HG03558 (cell line): ENCODE results near the gene TMEM255B.
"Not testable (repeated sequence)": the region's sequence is repeated elsewhere in the genome, so short reads cannot be mapped to it uniquely, and the experiment has no call there.

Source experiments
- ATAC-seq: cut with Tn5 transposase; IDR thresholded peaks from one replicate; pipeline ENCODE4 v1.9.1; 2021; ENCODE audit warnings: moderate number of reproducible peaks; ENCODE audit not compliant: unreplicated experiment; ENCODE audit errors: extremely low read depth

The TMEM255B gene

DNA sequence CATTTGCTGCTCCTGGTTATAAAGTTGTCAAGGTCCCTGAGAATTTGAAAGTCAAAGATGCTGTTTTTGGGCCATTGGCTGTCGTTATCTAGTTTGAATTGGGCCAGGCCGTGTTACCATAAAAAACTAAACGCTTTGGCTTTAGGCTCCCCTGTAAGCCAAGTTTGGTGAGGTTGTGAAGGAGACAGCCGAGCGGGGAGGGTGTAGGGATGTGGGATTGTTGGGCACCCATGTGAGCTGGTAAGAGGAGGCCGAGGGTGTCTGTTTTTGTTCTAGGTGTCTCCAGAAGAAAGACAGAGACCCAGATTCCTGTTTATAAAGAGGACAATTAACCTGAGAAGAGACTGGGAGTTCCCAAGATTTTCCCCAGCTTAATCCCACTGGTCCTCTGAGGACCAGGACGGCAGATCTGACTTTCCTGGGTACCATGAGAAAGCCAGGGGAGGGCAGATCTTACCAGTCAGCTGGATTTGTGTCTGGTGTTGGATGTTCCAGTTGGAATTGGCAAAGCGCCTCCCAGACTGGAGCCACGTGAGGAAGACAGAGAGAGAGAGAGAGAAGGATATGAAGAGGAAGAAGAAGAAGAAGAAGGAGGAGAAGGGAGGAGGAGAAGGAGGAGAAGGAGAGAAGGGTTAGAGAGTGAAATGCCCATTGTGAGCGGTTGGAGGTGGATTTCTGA lies 25.1 kb downstream of the TMEM255B start:
- ATAC-seq = no peak

DNA sequence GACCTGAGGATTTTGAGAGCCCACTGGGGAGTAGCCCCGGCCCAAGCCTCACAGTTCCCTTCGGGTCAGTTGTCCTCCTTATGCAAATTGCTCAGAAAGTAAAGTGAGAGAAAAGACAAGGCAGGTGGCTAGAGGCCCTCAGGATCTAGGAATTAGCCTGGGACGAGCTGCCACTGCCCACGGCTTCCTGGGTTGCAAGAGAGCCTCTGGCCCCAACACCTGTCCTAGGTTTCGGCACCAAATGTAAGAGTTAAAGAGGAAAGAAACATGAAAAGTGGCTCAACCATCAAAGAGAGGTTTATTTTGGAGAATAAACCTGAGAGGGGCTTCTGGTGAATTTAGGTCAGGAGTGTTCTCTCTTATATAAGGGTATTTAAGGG lies 25.6 kb downstream of the TMEM255B start:
- ATAC-seq = no peak

GRCh38 chr13:113785051-113786010 lies 26.3 kb downstream of the TMEM255B start:
- no peak for ATAC-seq

- no peak for ATAC-seq
These were observed 27.3 kb downstream of the TMEM255B start for GRCh38 chr13:113786262-113786841.

GRCh38 chr13:113787694-113788093 lies 28.7 kb downstream of the TMEM255B start:
- ATAC-seq = no peak

DNA sequence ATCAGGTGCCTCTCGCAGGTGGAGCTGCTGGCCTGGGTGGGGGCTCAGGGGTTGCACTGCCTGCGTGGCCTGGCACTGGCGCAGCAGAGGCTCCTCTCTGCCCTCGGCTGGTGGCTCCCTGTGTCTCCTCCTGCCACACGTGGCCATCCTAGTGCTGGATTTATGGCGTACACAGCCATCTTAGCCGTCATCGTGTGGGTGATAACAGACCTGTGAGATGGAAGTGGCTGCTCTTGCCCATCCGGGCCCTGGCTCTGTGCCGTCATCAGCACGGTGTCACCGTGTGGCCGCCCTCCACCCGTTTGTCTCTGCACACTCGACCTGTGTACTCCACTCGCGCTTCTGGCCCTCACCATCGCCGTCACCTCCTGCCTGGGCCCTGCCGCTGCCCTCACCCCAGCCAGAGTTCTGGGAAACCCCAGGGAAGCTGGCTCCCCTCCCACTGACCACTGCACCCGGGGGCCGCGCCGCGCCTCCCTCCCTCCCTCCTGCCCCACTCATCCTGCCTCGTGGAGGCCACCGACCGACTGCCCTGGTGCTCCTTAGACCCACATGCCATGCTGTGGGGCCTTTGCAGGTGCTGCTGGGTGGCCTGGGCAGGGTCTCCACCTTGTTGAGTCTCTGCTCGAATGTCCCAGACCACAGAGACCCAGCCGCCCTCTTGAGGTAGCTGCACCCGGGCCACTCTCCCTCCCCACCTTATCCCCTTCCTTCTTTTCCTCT lies 29.5 kb downstream of the TMEM255B start:
- no peak for ATAC-seq

GRCh38 chr13:113789167-113789566 lies 30.1 kb downstream of the TMEM255B start:
- ATAC-seq = no peak

- ATAC-seq = not testable (repeated sequence)
These were observed 30.9 kb downstream of the TMEM255B start for GRCh38 chr13:113789931-113790330.

- no peak for ATAC-seq
These were observed 32.2 kb downstream of the TMEM255B start for GRCh38 chr13:113791226-113791625.

DNA sequence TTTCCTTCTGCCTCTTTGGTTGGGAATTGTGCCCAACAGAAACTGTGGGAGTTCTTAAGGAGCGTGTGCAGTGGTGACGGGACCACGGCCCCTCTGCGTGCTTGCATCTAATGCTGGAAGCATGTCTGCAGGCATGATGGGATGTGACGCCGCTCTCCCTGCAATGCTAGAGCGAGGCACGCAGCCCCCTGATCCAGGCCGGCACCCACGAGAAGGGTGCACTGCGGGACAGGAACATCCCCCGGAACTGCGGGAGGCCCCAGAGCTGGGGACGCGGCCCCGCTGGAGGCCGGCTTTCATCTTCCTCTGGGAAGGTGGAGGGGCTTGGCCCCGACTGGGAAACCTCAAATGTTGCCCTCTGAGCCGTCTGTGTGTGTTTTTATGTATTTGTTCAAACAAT lies 32.7 kb downstream of the TMEM255B start:
- ATAC-seq = no peak

DNA sequence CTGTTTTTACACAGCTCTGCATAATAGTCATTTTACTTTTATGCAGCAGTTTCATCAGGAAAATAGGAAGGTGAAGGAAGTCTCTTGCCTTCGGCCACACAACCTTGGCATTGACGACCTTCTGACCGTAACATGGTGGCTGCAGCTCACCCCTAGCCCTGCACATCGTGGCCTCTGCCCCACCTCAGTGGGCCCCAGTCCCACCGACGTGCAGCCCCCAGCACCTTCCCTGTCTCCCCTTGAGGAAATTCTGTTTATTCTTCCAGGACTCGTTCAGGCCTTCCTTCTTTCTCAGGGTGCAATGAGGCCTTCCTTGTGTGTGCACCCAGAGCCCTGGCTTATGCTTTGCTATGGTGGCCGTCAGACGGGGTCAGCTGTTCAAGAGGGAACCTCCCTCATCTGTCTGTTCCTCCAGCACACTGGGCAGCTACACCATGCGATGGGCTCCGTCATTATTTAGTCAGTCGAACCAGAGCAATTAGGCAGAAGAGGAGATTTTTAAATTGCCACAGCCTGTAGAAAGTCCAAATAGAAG lies 33.3 kb downstream of the TMEM255B start:
- no peak for ATAC-seq

DNA sequence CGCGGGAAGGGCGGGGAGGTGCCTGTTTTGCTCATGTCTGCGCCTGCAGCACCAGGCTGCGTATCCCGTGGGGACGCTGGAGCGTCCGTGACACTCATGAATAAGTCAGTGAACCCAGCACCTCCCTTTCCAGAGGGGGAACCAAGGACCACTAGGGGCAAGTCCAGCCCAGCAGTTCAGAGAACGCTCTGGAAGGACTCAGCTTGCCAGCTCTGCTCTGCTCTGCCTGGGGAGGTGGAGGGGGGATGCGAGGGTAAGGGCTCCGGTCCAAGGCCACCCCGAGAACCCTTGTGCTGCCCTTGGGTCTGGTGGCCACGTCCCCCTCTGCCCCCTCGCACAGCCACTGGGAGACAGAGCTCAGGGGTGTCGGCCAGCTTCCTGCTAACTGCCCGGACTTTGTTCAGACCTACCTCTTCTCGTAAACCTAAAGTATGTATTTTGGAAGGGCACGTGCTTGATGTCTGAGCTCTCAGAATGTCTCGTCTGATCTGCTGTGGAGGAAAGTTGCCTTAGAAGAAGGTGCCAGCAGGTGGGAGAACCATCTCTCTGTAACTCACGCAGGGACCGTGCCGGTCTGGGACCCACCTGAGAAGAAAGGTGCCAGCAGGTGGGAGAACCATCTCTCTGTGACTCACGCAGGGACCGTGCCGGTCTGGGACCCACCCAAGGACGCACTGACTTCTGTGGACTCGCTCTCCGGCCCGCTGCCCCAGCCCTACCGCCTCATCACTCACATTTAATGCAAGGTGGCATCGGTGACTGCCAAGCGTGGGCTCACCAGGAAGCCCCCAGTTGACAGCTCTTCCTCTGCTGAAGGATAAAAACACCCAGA lies 34.1 kb downstream of the TMEM255B start:
- ATAC-seq = no peak

- no peak for ATAC-seq
These were observed 34.7 kb downstream of the TMEM255B start for GRCh38 chr13:113793718-113794085.

- ATAC-seq = no peak
These were observed 35.1 kb downstream of the TMEM255B start for GRCh38 chr13:113794086-113794485.

DNA sequence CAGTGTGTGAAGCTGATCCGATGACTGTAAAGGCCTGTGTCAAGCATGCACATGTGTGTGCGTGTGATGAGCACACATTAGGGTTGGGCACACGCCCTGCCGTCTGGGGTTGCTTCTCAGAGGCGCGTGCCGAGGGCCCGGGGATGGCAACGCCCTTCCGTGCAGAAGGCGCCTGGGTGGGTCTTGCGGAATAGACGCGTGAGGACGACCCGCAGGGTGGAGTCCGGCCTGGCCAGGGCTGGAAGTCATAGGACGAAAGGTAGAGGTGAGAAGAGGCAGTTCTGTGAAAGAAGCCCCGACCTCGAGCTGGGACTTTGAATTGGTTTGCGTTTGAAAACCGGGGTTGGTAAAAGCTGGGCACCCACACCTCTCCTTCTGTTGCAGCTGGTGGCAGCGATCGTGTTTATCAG lies 35.7 kb downstream of the TMEM255B start:
- no peak for ATAC-seq

- ATAC-seq = not testable (repeated sequence)
These were observed 36.3 kb downstream of the TMEM255B start for GRCh38 chr13:113795362-113795761.

- ATAC-seq = no peak
These were observed 37.4 kb downstream of the TMEM255B start for GRCh38 chr13:113796211-113796963.

GRCh38 chr13:113796964-113797676 lies 38.1 kb downstream of the TMEM255B start:
- no peak for ATAC-seq
